Endothelial cell of umbilical vein (primary cell): Measurements from ENCODE around the gene AKTIP. TPM values are rescaled to one million over a fixed set of nuclear protein-coding genes. Genes with fewer than 3 reads are reported as not detected.

Experiments used
- BruUV-seq: library from RNA; stranded (reverse); fragments of 400-500 nt; replicated peaks from 2 replicates; lab custom pipeline; 2021; lab: Mats Ljungman, UMichigan
- CTCF ChIA-PET: fragments of 300-600, 350-600 bp; sonication (Branson Sonifier 250); formaldehyde crosslinking; loops from one replicate; lab custom pipeline; 2021; ENCODE audit warnings: antibody characterized with exemption, inconsistent platforms; lab: Charles Lee
- POLR2A ChIA-PET: fragments of 300-600, 350-600 bp; sonication (Branson Sonifier 250); formaldehyde crosslinking; loops from one replicate; lab custom pipeline; 2021; ENCODE audit warnings: antibody characterized with exemption, inconsistent platforms; lab: Charles Lee
- DNase-seq: peaks from one replicate; pipeline ENCODE4 v3.0.0-alpha.2; 2011; ENCODE audit warnings: low read depth, low spot score
- FAIRE-seq: peaks from 2 replicates; lab custom pipeline; 2011; peaks lifted over from hg19 to GRCh38; lab: Jason Lieb, UNC
- H2AFZ ChIP-seq: 2 replicates; pipeline ENCODE4 v1.6.0; 2012; ENCODE audit warnings: low read depth, low read length, control low read depth, inconsistent platforms
- H3K27ac ChIP-seq: 2 replicates; pipeline ENCODE4 v1.5.1; 2011; ENCODE audit warnings: low read depth, mild to moderate bottlenecking, control low read depth, low read length, moderate library complexity; ENCODE audit not compliant: insufficient read depth
- H3K27me3 ChIP-seq, 2 experiments: 2 replicates each; pipeline versions ENCODE4 v1.6.0 to v1.6.1; 2011; ENCODE audit warnings: low read length in 2 of 2, mixed read lengths in 1 of 2; ENCODE audit not compliant: control insufficient read depth in 2 of 2, insufficient read depth in 2 of 2
- H3K36me3 ChIP-seq, 2 experiments: 2 replicates in 1 of 2; 3 replicates in 1 of 2; pipeline ENCODE4 v1.5.1; 2011; ENCODE audit warnings: low read length in 2 of 2, mild to moderate bottlenecking in 1 of 2, moderate library complexity in 1 of 2; ENCODE audit not compliant: control insufficient read depth in 2 of 2, insufficient read depth in 2 of 2; ENCODE audit errors: extremely low read depth in 1 of 2
- H3K4me1 ChIP-seq: 3 replicates; pipeline ENCODE4 v1.5.1; 2011; ENCODE audit warnings: mild to moderate bottlenecking, low read length; ENCODE audit not compliant: control insufficient read depth, insufficient read depth; ENCODE audit errors: extremely low read depth
- H3K4me2 ChIP-seq: 2 replicates; pipeline ENCODE4 v1.6.1; 2011; ENCODE audit warnings: low read length, control low read depth, mixed read lengths; ENCODE audit not compliant: insufficient read depth
- H3K4me3 ChIP-seq, 3 experiments: fragments of 200-600 bp in 1 of 3; sonication (generic), shearing (Covaris generic) in 1 of 3; replicated peaks in 1 of 3; 2 replicates each; pipeline ENCODE4 v1.5.1; 2011 to 2016; ENCODE audit warnings: control low read depth in 3 of 3, low read length in 3 of 3, mild to moderate bottlenecking in 2 of 3, inconsistent platforms in 1 of 3, low read depth in 1 of 3, moderate library complexity in 1 of 3; ENCODE audit not compliant: insufficient read depth in 1 of 3
- H3K79me2 ChIP-seq: 2 replicates; pipeline ENCODE4 v1.6.0; 2012; ENCODE audit warnings: low read length, inconsistent platforms; ENCODE audit not compliant: control insufficient read depth, insufficient read depth
- H3K9ac ChIP-seq: replicated peaks from 2 replicates; pipeline ENCODE3; 2011; ENCODE audit warnings: low read length, control low read depth; ENCODE audit not compliant: insufficient read depth; ENCODE audit errors: extremely low read depth
- H3K9me1 ChIP-seq: replicated peaks from 3 replicates; pipeline ENCODE4 v1.6.0; 2011; ENCODE audit warnings: mild to moderate bottlenecking, low read length; ENCODE audit not compliant: control insufficient read depth, insufficient read depth; ENCODE audit errors: extremely low read depth
- H3K9me3 ChIP-seq: replicated peaks from 2 replicates; pipeline ENCODE4 v1.5.1; 2012; ENCODE audit warnings: low read length, inconsistent platforms; ENCODE audit not compliant: control insufficient read depth, insufficient read depth
- H4K20me1 ChIP-seq: replicated peaks from 2 replicates; pipeline ENCODE3; 2011; ENCODE audit warnings: mild to moderate bottlenecking, low read length; ENCODE audit not compliant: control insufficient read depth, insufficient read depth; ENCODE audit errors: extremely low read depth
- CTCF ChIP-seq, 2 donors: IDR thresholded peaks; 1 replicate in 1 of 2; 2 replicates in 1 of 2; pipeline ENCODE4 v1.5.1; 2011; ENCODE audit warnings: low read length in 2 of 2, mild to moderate bottlenecking in 2 of 2, moderate library complexity in 2 of 2, control low read depth in 1 of 2, inconsistent platforms in 1 of 2, low read depth in 1 of 2; ENCODE audit not compliant: insufficient read depth in 1 of 2; ENCODE audit errors: extremely low read depth in 1 of 2
- EZH2 ChIP-seq: IDR thresholded peaks from 2 replicates; pipeline ENCODE4 v1.6.1; 2012; ENCODE audit warnings: borderline replicate concordance, low read depth, mild to moderate bottlenecking, moderate library complexity, low read length, inconsistent platforms; ENCODE audit not compliant: severe bottlenecking
- FOS ChIP-seq: IDR thresholded peaks from 2 replicates; pipeline ENCODE4 v1.6.1; 2011; ENCODE audit warnings: mild to moderate bottlenecking, low read length, moderate library complexity, borderline replicate concordance; ENCODE audit not compliant: insufficient read depth
- GATA2 ChIP-seq: IDR thresholded peaks from 2 replicates; pipeline ENCODE4 v1.7.0; 2011; ENCODE audit warnings: low read depth, mild to moderate bottlenecking, moderate library complexity, mixed read lengths, low read length; ENCODE audit not compliant: insufficient read length, insufficient read depth
- JUN ChIP-seq: IDR thresholded peaks from 2 replicates; pipeline ENCODE4 v1.6.1; 2011; ENCODE audit warnings: borderline replicate concordance, low read depth; ENCODE audit not compliant: insufficient read length, insufficient read depth
- MAX ChIP-seq: IDR thresholded peaks from 2 replicates; pipeline ENCODE4 v1.6.1; 2011; ENCODE audit not compliant: insufficient read depth, insufficient read length
- MYC ChIP-seq: IDR thresholded peaks from one replicate; pipeline ENCODE4 v1.6.1; 2011; ENCODE audit warnings: mild to moderate bottlenecking, low read depth, low read length
- POLR2A ChIP-seq: IDR thresholded peaks from 2 replicates; pipeline ENCODE4 v1.6.1; 2012; ENCODE audit warnings: low read depth, mild to moderate bottlenecking, control low read depth, low read length
- POLR2AphosphoS5 ChIP-seq: IDR thresholded peaks from 2 replicates; pipeline ENCODE4 v1.6.1; 2012; ENCODE audit warnings: low read depth, mild to moderate bottlenecking, control low read depth, low read length, moderate library complexity; ENCODE audit not compliant: insufficient read depth
- dilution Hi-C: fragments of 300-500 bp; cut with MboI; formaldehyde crosslinking; loops from one replicate; pipeline ENCODE4 v1.15.0; 2019; ENCODE audit warnings: low sequenced_read_pairs; ENCODE audit not compliant: extremely low pct_ligation_motif_present
- intact Hi-C: fragments of 100-400 bp; cut with micrococcal nuclease; formaldehyde crosslinking; loops from one replicate; pipeline ENCODE4 v1.10.0; 2022
- polyA plus RNA-seq, 4 experiments: library from polyadenylated mRNA; depleted of rRNA in 3 of 4; stranded (reverse) in 3 of 4; unstranded in 1 of 4; fragments of >200 nt; gene quantifications; 2 replicates each; pipeline versions ENCODE4 v1.2.1 to v1.2.3, GENCODE V29; 2011 to 2012; ENCODE audit warnings: missing spikeins in 1 of 4
- total RNA-seq: library from RNA; stranded (reverse); gene quantifications from 2 replicates; pipeline ENCODE4 v1.2.3, GENCODE V29; 2021

The AKTIP gene
- total and polyA plus RNA-seq, 2 donors (not counting 3 experiments of a cell fraction or from before 2014, with no cell fraction given), result 25.1 to 32.7 TPM

DNA sequence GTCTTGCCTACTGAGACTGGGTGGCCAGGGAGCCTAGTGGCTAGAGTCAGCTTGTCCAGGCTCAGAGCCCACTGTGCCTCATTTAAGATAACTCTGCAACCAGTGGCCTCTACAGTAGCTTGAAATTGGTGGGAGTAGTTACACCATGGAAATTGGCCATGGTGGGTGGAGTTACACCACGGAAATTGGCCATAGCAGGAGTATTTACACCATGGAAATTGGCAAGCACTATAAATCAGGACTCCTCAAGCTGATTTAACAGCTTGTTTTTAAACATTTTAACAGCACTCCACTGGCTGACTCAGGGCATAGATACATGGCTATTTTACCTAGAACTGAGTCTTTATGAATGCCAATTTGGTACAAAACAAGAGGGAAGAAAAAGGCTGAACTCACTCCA, 27.7 kb upstream of the AKTIP start:
- no peaks in the 10 kb centered on the region for H4K20me1 ChIP-seq
- DNase-seq (no peak), FAIRE-seq (no peak)
- H3K4me1 ChIP-seq, result no peaks in the 10 kb centered on the region
- ChIA-PET CTCF (interaction anchor here (1.5 to 1.7 kb wide), 2 partner anchors 19 to 20 kb away, joined by 3 to 7 read pairs; no protein-coding TSS in a partner anchor), POLR2A (no interaction called here)
- H3K79me2 ChIP-seq, result no peaks in the 10 kb centered on the region
- no peak overlapping the region for H3K27ac ChIP-seq
- H2AFZ ChIP-seq, result no peak overlapping the region
- dilution Hi-C loops, result no loop called here
- no peak overlapping the region for H3K9ac ChIP-seq
- TF ChIP-seq POLR2A (no peak), CTCF (IDR thresholded peaks at IDR 0.05; ENCODE audit: extremely low read depth in 1 of 2, insufficient read depth in 1 of 2, low read depth in 1 of 2, low read length in 2 of 2) (no peak), POLR2AphosphoS5 (no peak), GATA2 (no peak), FOS (no peak), MYC (no peak), EZH2 (no peak), JUN (no peak), MAX (no peak)
- no peaks in the 10 kb centered on the region for H3K9me3 ChIP-seq
- H3K4me3 ChIP-seq, result no peak overlapping the region
- no peaks in the 10 kb centered on the region for H3K9me1 ChIP-seq
- H3K4me2 ChIP-seq, result no peak overlapping the region
- no peaks in the 10 kb centered on the region for H3K36me3 ChIP-seq
- H3K27me3 ChIP-seq, result peaks cover 0 to 2% of the 10 kb centered on the region in 2 experiments
- intact Hi-C loops, result no loop called here
- no TSS peak for BruUV-seq
